OCI-LY7 (cell line): ENCODE measurements around the gene SPIRE2.

ENCODE experiments used
- CTCF ChIP-seq: fragments of 200-600 bp; sonication (generic); conservative IDR thresholded peaks from 2 replicates; pipeline ENCODE4 v1.5.1; 2014; ENCODE audit warnings: mild to moderate bottlenecking, antibody characterized with exemption, low read length, moderate library complexity, mixed read lengths
- EZH2phosphoT487 ChIP-seq: fragments of 200-600 bp; sonication (generic); IDR thresholded peaks from 2 replicates; pipeline ENCODE4 v1.6.1; 2018; ENCODE audit warnings: low read depth, borderline replicate concordance, mild to moderate bottlenecking, mixed run types, antibody characterized with exemption, low read length, moderate library complexity, mixed read lengths

DNA sequence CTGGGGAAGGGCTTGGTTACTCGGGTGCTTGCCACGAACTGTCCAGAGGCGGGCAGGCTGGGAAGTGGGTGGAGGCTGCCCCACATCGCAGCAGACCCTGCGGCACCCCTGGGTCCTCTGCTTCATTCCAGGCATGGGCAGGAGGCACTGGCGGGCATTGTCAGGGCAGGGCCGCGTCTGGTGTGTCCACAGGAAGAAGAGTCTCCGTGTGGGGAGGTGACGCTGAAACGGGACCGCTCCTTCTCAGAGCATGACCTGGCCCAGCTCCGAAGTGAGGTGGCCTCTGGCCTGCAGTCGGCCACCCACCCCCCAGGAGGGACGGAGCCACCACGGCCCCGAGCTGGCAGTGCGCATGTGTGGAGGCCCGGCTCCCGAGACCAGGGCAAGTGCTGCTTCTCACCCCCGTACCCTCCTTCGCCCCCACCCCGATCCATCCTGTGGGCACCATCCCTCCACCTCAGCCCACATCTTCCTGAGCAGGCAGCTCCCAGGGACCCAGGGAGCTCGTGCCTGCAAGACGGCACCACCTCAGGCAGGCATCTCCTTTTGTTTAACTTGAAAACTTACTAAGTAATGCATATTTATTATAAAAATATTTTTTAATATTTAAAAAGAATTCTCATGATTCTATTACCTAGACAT, 30.8 kb downstream of the SPIRE2 start:
- TF ChIP-seq CTCF (no peak), EZH2phosphoT487 (no peak)
